PFSK-1 (cell line): Measurements from ENCODE around the gene EIF2A.

Experiments
- POLR2AphosphoS5 ChIP-seq: IDR thresholded peaks from 2 replicates; pipeline ENCODE4 v1.6.1; 2012; ENCODE audit warnings: low read depth, mild to moderate bottlenecking, control low read depth, low read length, moderate library complexity
- TF ChIP-seq, protein P1 (sequence below), 2 experiments: IDR thresholded peaks; 2 replicates each; pipeline versions ENCODE4 v1.6.1 to v1.8.0; 2011 to 2012; ENCODE audit warnings: low read depth in 2 of 2, low read length in 2 of 2, control low read depth in 1 of 2, inconsistent platforms in 1 of 2, mild to moderate bottlenecking in 1 of 2, moderate library complexity in 1 of 2; ENCODE audit not compliant: insufficient read depth in 1 of 2

DNA sequence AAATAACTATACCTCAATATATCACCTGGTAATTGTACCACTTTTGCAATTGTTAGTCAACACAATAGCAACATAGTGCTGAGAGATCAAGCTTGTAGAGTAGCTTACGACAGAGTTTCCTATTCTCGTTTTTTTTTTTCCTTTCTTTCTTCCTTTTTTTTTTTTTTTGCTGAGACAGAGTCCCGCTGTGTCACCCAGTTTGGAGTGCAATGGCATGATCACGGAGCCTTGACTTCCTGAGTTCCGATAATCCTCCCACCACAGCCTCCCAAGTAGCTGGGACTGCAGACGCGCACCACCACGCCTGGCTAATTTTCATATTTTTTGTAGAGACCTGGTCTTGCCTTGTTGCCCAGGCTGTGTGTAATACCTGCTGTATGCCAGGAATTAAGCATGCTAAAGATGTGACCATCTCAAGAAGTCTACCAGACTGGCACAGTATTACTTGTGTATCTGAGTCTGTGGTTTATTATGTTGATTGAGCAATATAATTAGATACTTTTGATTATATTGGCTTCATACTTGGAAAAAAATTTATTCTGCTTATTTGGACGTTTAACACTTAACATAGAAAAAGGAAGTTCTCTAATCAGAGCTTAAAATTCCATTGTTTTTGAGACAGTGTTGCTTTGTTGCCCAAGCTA is 59.5 kb downstream of the EIF2A start:
- TF ChIP-seq POLR2AphosphoS5, result no peak
- TF ChIP-seq, protein P1, sequence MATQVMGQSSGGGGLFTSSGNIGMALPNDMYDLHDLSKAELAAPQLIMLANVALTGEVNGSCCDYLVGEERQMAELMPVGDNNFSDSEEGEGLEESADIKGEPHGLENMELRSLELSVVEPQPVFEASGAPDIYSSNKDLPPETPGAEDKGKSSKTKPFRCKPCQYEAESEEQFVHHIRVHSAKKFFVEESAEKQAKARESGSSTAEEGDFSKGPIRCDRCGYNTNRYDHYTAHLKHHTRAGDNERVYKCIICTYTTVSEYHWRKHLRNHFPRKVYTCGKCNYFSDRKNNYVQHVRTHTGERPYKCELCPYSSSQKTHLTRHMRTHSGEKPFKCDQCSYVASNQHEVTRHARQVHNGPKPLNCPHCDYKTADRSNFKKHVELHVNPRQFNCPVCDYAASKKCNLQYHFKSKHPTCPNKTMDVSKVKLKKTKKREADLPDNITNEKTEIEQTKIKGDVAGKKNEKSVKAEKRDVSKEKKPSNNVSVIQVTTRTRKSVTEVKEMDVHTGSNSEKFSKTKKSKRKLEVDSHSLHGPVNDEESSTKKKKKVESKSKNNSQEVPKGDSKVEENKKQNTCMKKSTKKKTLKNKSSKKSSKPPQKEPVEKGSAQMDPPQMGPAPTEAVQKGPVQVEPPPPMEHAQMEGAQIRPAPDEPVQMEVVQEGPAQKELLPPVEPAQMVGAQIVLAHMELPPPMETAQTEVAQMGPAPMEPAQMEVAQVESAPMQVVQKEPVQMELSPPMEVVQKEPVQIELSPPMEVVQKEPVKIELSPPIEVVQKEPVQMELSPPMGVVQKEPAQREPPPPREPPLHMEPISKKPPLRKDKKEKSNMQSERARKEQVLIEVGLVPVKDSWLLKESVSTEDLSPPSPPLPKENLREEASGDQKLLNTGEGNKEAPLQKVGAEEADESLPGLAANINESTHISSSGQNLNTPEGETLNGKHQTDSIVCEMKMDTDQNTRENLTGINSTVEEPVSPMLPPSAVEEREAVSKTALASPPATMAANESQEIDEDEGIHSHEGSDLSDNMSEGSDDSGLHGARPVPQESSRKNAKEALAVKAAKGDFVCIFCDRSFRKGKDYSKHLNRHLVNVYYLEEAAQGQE (IDR thresholded peaks at IDR 0.05; ENCODE audit: insufficient read depth in 1 of 2, low read depth in 2 of 2, low read length in 2 of 2), result no peak
